Activated CD4-positive, alpha-beta T cell treated with anti-CD3 and anti-CD28 coated beads, Interleukin-2, amount 10 ng/mL, durations not matched to agents 7 days and 5 days (primary cell): ENCODE data around the gene RAB26. TPM values are rescaled to one million over a fixed set of nuclear protein-coding genes. Genes with fewer than 3 reads are reported as not detected.

Experiments used
- CTCF ChIA-PET: fragments of 350-600 bp; sonication (Branson Sonifier 250); formaldehyde crosslinking; loops from one replicate; lab custom pipeline; 2021; ENCODE audit warnings: antibody characterized with exemption; lab: Charles Lee
- POLR2A ChIA-PET: fragments of 350-600 bp; sonication (Branson Sonifier 250); formaldehyde crosslinking; loops from one replicate; lab custom pipeline; 2021; ENCODE audit warnings: antibody characterized with exemption; lab: Charles Lee
- DNase-seq: peaks from one replicate; pipeline ENCODE4 v3.0.0-alpha.2; 2020
- H3K27ac Mint-ChIP-seq: one replicate; pipeline ENCODE4 v1.8.0; 2021; ENCODE audit warnings: mild to moderate bottlenecking, moderate library complexity, mixed read lengths
- H3K27me3 Mint-ChIP-seq: one replicate; pipeline ENCODE4 v1.8.0; 2021; ENCODE audit warnings: mixed read lengths
- H3K36me3 Mint-ChIP-seq: one replicate; pipeline ENCODE4 v1.8.0; 2021; ENCODE audit warnings: low read depth, mixed read lengths
- H3K4me1 Mint-ChIP-seq: one replicate; pipeline ENCODE4 v1.8.0; 2021; ENCODE audit warnings: mixed read lengths
- H3K4me3 Mint-ChIP-seq: one replicate; pipeline ENCODE4 v1.8.0; 2021; ENCODE audit warnings: mild to moderate bottlenecking, moderate library complexity, mixed read lengths
- H3K9me3 Mint-ChIP-seq: one replicate; pipeline ENCODE4 v1.8.0; 2021; ENCODE audit warnings: mixed read lengths
- total RNA-seq, 2 experiments: library from RNA; stranded (reverse); gene quantifications; one replicate each; pipeline ENCODE4 v1.2.3, GENCODE V29; 2021

Gene RAB26
- total RNA-seq, 2 experiments from 2014 or later, result 0.20 to 0.42 TPM

- Mint-ChIP-seq H3K4me1 (peaks cover 33% of the 10 kb centered on the region), H3K4me3 (peak overlapping the region; percentile 30), H3K27ac (no peak overlapping the region), H3K9me3 (no peaks in the 10 kb centered on the region), H3K36me3 (peaks cover 23% of the 10 kb centered on the region), H3K27me3 (no peaks in the 10 kb centered on the region)
- POLR2A ChIA-PET, result no interaction called here
- no peak for DNase-seq
- CTCF ChIA-PET, result interaction anchor here (0.8 to 4.3 kb wide), 4 partner anchors 11 to 148 kb away, joined by 3 to 36 read pairs (median 6); no protein-coding TSS in a partner anchor
Measured at GRCh38 chr16:2151188-2152091, 3.0 kb downstream of the RAB26 start.

- ChIA-PET CTCF (interaction anchor here (0.7 to 4.3 kb wide), 9 partner anchors 9 to 149 kb away, joined by 3 to 36 read pairs (median 4); partner anchors contain the start of gene NPW), POLR2A (interaction anchor here (1.0 kb wide), 1 partner anchor 159 kb away, joined by 3 read pairs; no protein-coding TSS in a partner anchor)
- Mint-ChIP-seq H3K36me3 (peaks cover 23% of the 10 kb centered on the region), H3K27ac (peak overlapping the region; percentile 76), H3K27me3 (no peaks in the 10 kb centered on the region), H3K4me3 (peak overlapping the region; percentile 92), H3K4me1 (peaks cover 43% of the 10 kb centered on the region), H3K9me3 (no peaks in the 10 kb centered on the region)
- no peak for DNase-seq
Measured at GRCh38 chr16:2152695-2153506, 4.5 kb downstream of the RAB26 start.

GRCh38 chr16:2154533-2155090 is 6.2 kb downstream of the RAB26 start:
- peak; percentile 30 for DNase-seq
- peaks cover 47% of the 10 kb centered on the region for H3K4me1 Mint-ChIP-seq
- peaks cover 23% of the 10 kb centered on the region for H3K36me3 Mint-ChIP-seq
- H3K27ac Mint-ChIP-seq, result peak overlapping the region; percentile 76
- no peaks in the 10 kb centered on the region for H3K9me3 Mint-ChIP-seq
- ChIA-PET CTCF (interaction anchor here (0.6 to 2.1 kb wide), 9 partner anchors 8 to 232 kb away, joined by 3 to 9 read pairs (median 4); no protein-coding TSS in a partner anchor), POLR2A (interaction anchor here (0.7 to 1.8 kb wide), 6 partner anchors 8 to 206 kb away, joined by 3 to 13 read pairs (median 3); partner anchors contain the start of genes ECI1 and PGP)
- H3K27me3 Mint-ChIP-seq, result no peaks in the 10 kb centered on the region
- H3K4me3 Mint-ChIP-seq, result peak overlapping the region; percentile 92

- peaks cover 42% of the 10 kb centered on the region for H3K4me1 Mint-ChIP-seq
- peak; percentile 99 for DNase-seq
- peak within 1 kb of the TSS; percentile 92 for H3K4me3 Mint-ChIP-seq
- H3K27me3 Mint-ChIP-seq, result no peaks in the 10 kb centered on the region
- H3K9me3 Mint-ChIP-seq, result no peaks in the 10 kb centered on the region
- H3K27ac Mint-ChIP-seq, result peak within 1 kb of the TSS; percentile 93
- ChIA-PET CTCF (interaction anchor here (0.5 to 2.1 kb wide), 12 partner anchors 9 to 232 kb away, joined by 3 to 9 read pairs (median 3); partner anchors contain the start of gene RPS2), POLR2A (interaction anchor here (0.6 to 1.8 kb wide), 11 partner anchors 9 to 534 kb away, joined by 3 to 13 read pairs (median 3); partner anchors contain the start of genes ECI1, NHERF2 and PGP)
- peaks cover 23% of the 10 kb centered on the region for H3K36me3 Mint-ChIP-seq
Measured at GRCh38 chr16:2155091-2155950, 6.9 kb downstream of the RAB26 start, which contains the start of gene TRAF7. TSS of gene TRAF7 (plus strand) at chr16:2155782. CDS start at chr16:2163921, 8,139 bp downstream.

- Mint-ChIP-seq H3K4me3 (peak overlapping the region; percentile 92), H3K36me3 (peaks cover 23% of the 10 kb centered on the region), H3K27ac (peak overlapping the region; percentile 93), H3K9me3 (no peaks in the 10 kb centered on the region), H3K4me1 (peaks cover 39% of the 10 kb centered on the region), H3K27me3 (no peaks in the 10 kb centered on the region)
- CTCF ChIA-PET, result interaction anchor here (0.5 to 2.1 kb wide), 7 partner anchors 16 to 191 kb away, joined by 3 to 9 read pairs (median 3); partner anchors contain the start of gene RPS2
- POLR2A ChIA-PET, result interaction anchor here (0.6 to 1.8 kb wide), 7 partner anchors 10 to 303 kb away, joined by 3 to 8 read pairs (median 3); partner anchors contain the start of genes ECI1, NHERF2 and PGP
- no peak for DNase-seq
Measured at GRCh38 chr16:2155977-2156848, 7.8 kb downstream of the RAB26 start.

GRCh38 chr16:2156849-2157224 is 8.4 kb downstream of the RAB26 start:
- peaks cover 35% of the 10 kb centered on the region for H3K4me1 Mint-ChIP-seq
- POLR2A ChIA-PET, result no interaction called here
- peaks cover 16% of the 10 kb centered on the region for H3K36me3 Mint-ChIP-seq
- H3K4me3 Mint-ChIP-seq, result peak overlapping the region; percentile 92
- H3K27me3 Mint-ChIP-seq, result no peaks in the 10 kb centered on the region
- H3K27ac Mint-ChIP-seq, result peak overlapping the region; percentile 48
- no peak for DNase-seq
- CTCF ChIA-PET, result no interaction called here
- H3K9me3 Mint-ChIP-seq, result no peaks in the 10 kb centered on the region

- Mint-ChIP-seq H3K36me3 (peaks cover 19% of the 10 kb centered on the region), H3K27ac (no peak overlapping the region), H3K4me1 (peaks cover 34% of the 10 kb centered on the region), H3K9me3 (no peaks in the 10 kb centered on the region), H3K27me3 (no peaks in the 10 kb centered on the region), H3K4me3 (peak overlapping the region; percentile 92)
- ChIA-PET POLR2A (no interaction called here), CTCF (interaction anchor here (0.7 to 1.0 kb wide), 2 partner anchors 40 to 942 kb away, joined by 3 read pairs; no protein-coding TSS in a partner anchor)
- DNase-seq, result no peak
Measured at GRCh38 chr16:2157480-2158261, 9.2 kb downstream of the RAB26 start.

GRCh38 chr16:2158262-2158638 is 9.8 kb downstream of the RAB26 start:
- no peak for DNase-seq
- no peaks in the 10 kb centered on the region for H3K9me3 Mint-ChIP-seq
- H3K36me3 Mint-ChIP-seq, result peaks cover 20% of the 10 kb centered on the region
- H3K27me3 Mint-ChIP-seq, result no peaks in the 10 kb centered on the region
- peaks cover 33% of the 10 kb centered on the region for H3K4me1 Mint-ChIP-seq
- POLR2A ChIA-PET, result no interaction called here
- H3K4me3 Mint-ChIP-seq, result no peak overlapping the region
- CTCF ChIA-PET, result interaction anchor here (1.0 kb wide), 1 partner anchor 39 kb away, joined by 3 read pairs; no protein-coding TSS in a partner anchor
- H3K27ac Mint-ChIP-seq, result no peak overlapping the region

- peaks cover 25% of the 10 kb centered on the region for H3K4me1 Mint-ChIP-seq
- H3K27ac Mint-ChIP-seq, result no peak overlapping the region
- no peak for DNase-seq
- no peaks in the 10 kb centered on the region for H3K9me3 Mint-ChIP-seq
- no peaks in the 10 kb centered on the region for H3K27me3 Mint-ChIP-seq
- H3K36me3 Mint-ChIP-seq, result peaks cover 18% of the 10 kb centered on the region
- POLR2A ChIA-PET, result interaction anchor here (0.6 kb wide), 1 partner anchor 23 kb away, joined by 3 read pairs; the partner anchor contains the start of gene PKD1
- H3K4me3 Mint-ChIP-seq, result no peak overlapping the region
- CTCF ChIA-PET, result interaction anchor here (0.5 kb wide), 1 partner anchor 204 kb away, joined by 4 read pairs; no protein-coding TSS in a partner anchor
Measured at GRCh38 chr16:2159175-2159838, 10.9 kb downstream of the RAB26 start.
